ENCODE results near the gene KCNIP4.

KCNIP4 gene

DNA sequence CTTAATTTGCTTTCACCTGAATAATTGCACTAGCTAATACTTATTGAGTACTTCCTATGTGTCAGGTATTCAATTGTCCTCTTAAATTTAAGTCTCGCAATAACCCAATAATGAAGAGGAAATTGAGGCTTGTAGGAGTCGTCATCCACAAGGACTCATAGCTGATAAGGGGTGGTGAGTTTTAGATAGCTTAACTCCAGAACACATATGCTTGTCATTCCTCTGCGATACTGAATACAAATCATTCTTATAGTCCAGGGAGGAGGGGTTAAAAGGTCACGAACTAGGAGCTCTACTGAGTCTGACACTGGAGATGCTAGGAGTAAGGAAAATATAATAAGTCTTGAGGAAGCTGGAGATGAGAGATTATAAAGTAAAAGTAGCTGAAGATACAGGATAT is 1249.8 kb downstream of the KCNIP4 start:
- H3K36me3 ChIP-seq (ENCODE audit: insufficient read depth) = no peaks in the 10 kb centered on the region
- H3K27me3 ChIP-seq (ENCODE audit: insufficient read depth, low read depth) = no peaks in the 10 kb centered on the region
- H3K9ac ChIP-seq = no peak overlapping the region
- peaks cover 7% of the 10 kb centered on the region for H3K4me1 ChIP-seq (ENCODE audit: low read depth, poor library complexity, severe bottlenecking)
- peaks cover 12% of the 10 kb centered on the region; the same call in 1 of the 2 replicates for H3K79me2 ChIP-seq (ENCODE audit: insufficient read depth, low read depth)
- H3K4me2 ChIP-seq = no peak overlapping the region
- no peak overlapping the region for H3K4me3 ChIP-seq (IDR thresholded peaks at IDR 0.05; ENCODE audit: insufficient read depth, low read depth, low read length)
- H3K27ac ChIP-seq = no peak overlapping the region
- TF ChIP-seq, protein P1, sequence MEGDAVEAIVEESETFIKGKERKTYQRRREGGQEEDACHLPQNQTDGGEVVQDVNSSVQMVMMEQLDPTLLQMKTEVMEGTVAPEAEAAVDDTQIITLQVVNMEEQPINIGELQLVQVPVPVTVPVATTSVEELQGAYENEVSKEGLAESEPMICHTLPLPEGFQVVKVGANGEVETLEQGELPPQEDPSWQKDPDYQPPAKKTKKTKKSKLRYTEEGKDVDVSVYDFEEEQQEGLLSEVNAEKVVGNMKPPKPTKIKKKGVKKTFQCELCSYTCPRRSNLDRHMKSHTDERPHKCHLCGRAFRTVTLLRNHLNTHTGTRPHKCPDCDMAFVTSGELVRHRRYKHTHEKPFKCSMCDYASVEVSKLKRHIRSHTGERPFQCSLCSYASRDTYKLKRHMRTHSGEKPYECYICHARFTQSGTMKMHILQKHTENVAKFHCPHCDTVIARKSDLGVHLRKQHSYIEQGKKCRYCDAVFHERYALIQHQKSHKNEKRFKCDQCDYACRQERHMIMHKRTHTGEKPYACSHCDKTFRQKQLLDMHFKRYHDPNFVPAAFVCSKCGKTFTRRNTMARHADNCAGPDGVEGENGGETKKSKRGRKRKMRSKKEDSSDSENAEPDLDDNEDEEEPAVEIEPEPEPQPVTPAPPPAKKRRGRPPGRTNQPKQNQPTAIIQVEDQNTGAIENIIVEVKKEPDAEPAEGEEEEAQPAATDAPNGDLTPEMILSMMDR (conservative IDR thresholded peaks at IDR 0.05; ENCODE audit: low read depth, low read length) = no peak
- no peaks in the 10 kb centered on the region for H4K20me1 ChIP-seq (ENCODE audit: insufficient read depth)
- no peak overlapping the region for H2AFZ ChIP-seq (ENCODE audit: low read depth)

DNA sequence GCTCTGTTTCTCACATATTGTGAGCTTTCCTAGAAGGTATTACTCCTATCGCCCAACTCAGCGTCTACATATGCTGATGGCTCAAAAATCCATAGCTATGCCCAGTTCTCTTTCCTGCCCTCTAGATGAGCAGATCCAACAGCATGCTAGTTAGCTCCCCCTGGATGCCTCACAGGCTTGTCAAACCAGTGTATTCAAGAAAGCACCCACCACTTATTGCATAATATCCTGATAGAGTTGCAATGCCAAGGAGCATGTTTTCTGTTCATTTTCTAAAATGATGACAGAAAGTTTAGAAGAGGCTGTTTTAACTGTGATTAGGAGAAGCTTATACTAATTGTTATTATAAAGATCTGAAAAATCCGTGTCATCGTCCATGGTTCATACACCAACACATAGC is 1250.2 kb downstream of the KCNIP4 start:
- H3K27me3 ChIP-seq (ENCODE audit: insufficient read depth, low read depth) = no peaks in the 10 kb centered on the region
- H3K4me1 ChIP-seq (ENCODE audit: low read depth, poor library complexity, severe bottlenecking) = peaks cover 7% of the 10 kb centered on the region
- TF ChIP-seq, protein P1 (conservative IDR thresholded peaks at IDR 0.05; ENCODE audit: low read depth, low read length) = no peak
- H3K9ac ChIP-seq = no peak overlapping the region
- no peak overlapping the region for H2AFZ ChIP-seq (ENCODE audit: low read depth)
- no peaks in the 10 kb centered on the region for H4K20me1 ChIP-seq (ENCODE audit: insufficient read depth)
- H3K79me2 ChIP-seq (ENCODE audit: insufficient read depth, low read depth) = peaks cover 12% of the 10 kb centered on the region; the same call in 1 of the 2 replicates
- no peaks in the 10 kb centered on the region for H3K36me3 ChIP-seq (ENCODE audit: insufficient read depth)
- H3K4me3 ChIP-seq (IDR thresholded peaks at IDR 0.05; ENCODE audit: insufficient read depth, low read depth, low read length) = no peak overlapping the region
- no peak overlapping the region for H3K4me2 ChIP-seq
- H3K27ac ChIP-seq = no peak overlapping the region

DNA sequence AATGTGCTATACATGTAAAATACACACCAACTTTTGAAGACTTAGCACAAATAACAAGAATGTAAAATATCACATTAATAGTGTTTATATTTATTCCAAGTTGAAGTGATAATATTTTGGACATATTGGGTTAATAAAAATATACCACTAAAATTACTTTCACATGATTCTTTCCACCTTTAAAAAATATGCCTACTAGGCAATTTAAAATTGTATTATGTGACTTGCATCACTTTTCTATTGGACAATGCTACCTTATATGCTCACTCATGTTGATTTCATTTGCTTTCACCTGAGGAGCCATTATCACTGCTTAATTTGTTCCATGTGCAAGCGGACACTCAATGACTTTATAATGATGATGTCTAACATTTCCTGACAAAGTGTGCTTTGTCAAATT is 1251.8 kb downstream of the KCNIP4 start:
- Histone ChIP-seq H3K4me3 (IDR thresholded peaks at IDR 0.05; ENCODE audit: insufficient read depth, low read depth, low read length) (no peak overlapping the region), H3K4me2 (no peak overlapping the region), H3K9ac (no peak overlapping the region), H3K27ac (no peak overlapping the region), H3K4me1 (ENCODE audit: low read depth, poor library complexity, severe bottlenecking) (peaks cover 7% of the 10 kb centered on the region), H4K20me1 (ENCODE audit: insufficient read depth) (no peaks in the 10 kb centered on the region), H3K79me2 (ENCODE audit: insufficient read depth, low read depth) (peaks cover 12% of the 10 kb centered on the region; the same call in 1 of the 2 replicates), H3K36me3 (ENCODE audit: insufficient read depth) (no peaks in the 10 kb centered on the region), H2AFZ (ENCODE audit: low read depth) (no peak overlapping the region), H3K27me3 (ENCODE audit: insufficient read depth, low read depth) (no peaks in the 10 kb centered on the region)
- TF ChIP-seq, protein P1 (conservative IDR thresholded peaks at IDR 0.05; ENCODE audit: low read depth, low read length) = no peak

DNA sequence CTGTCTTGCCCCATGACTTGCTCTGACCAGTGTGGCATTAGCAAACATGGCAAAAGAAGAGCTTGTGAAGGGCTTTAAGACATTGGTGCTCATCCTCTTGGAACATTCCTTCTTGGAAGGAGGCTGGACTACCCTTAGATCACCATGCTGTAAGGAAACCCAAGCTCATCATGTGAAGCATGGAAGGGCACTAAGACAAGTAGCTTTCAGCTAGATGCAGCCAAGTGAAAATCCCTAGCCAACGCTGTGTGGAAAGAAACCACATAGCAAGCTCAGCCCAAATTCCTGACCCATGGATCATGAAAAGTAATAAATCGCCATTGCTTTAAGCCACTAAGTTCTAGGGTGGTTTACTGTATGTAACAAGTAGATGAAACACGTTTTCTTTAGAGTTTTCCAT is 1260.7 kb downstream of the KCNIP4 start:
- no peaks in the 10 kb centered on the region for H3K79me2 ChIP-seq (ENCODE audit: insufficient read depth, low read depth)
- H4K20me1 ChIP-seq (ENCODE audit: insufficient read depth) = no peaks in the 10 kb centered on the region
- no peak overlapping the region for H3K4me2 ChIP-seq
- TF ChIP-seq, protein P1 (conservative IDR thresholded peaks at IDR 0.05; ENCODE audit: low read depth, low read length) = no peak
- no peak overlapping the region for H3K27ac ChIP-seq
- no peaks in the 10 kb centered on the region for H3K36me3 ChIP-seq (ENCODE audit: insufficient read depth)
- no peak overlapping the region for H3K4me3 ChIP-seq (IDR thresholded peaks at IDR 0.05; ENCODE audit: insufficient read depth, low read depth, low read length)
- no peaks in the 10 kb centered on the region for H3K27me3 ChIP-seq (ENCODE audit: insufficient read depth, low read depth)
- no peak overlapping the region for H2AFZ ChIP-seq (ENCODE audit: low read depth)
- H3K4me1 ChIP-seq (ENCODE audit: low read depth, poor library complexity, severe bottlenecking) = no peaks in the 10 kb centered on the region
- no peak overlapping the region for H3K9ac ChIP-seq

Data from KMS-11 (cell line).